Upper lobe of left lung (tissue), 6 donors: Measurements from ENCODE around the gene BTNL2. TPM values are rescaled to one million over a fixed set of nuclear protein-coding genes. Genes with fewer than 3 reads are reported as not detected.
A peak's percentile ranks its signal among the peaks of the same experiment; 100 is the strongest.

Source experiments
- ATAC-seq, 2 donors: fragments of 200-7000 bp; cut with Tn5 transposase; one replicate each; pipeline ENCODE4 v1.9.1; 2022; ENCODE audit warnings: mild to moderate bottlenecking in 2 of 2, moderate library complexity in 2 of 2; ENCODE audit not compliant: low FRiP score in 2 of 2
- DNase-seq, 2 donors: peaks; one replicate each; pipeline ENCODE4 v3.0.0-alpha.2; 2019 to 2020
- H3K27ac ChIP-seq, 4 donors: fragments of 200-600 bp; sonication (generic); one replicate each; pipeline ENCODE4 v1.5.1; 2016 to 2019
- H3K27me3 ChIP-seq, 4 donors: fragments of 200-600 bp; sonication (generic); one replicate each; pipeline ENCODE4 v1.5.1; 2017 to 2019
- H3K36me3 ChIP-seq, 4 donors: fragments of 200-600 bp; sonication (generic); one replicate each; pipeline ENCODE4 v1.5.1; 2016 to 2019
- H3K4me1 ChIP-seq, 4 donors: fragments of 200-600 bp; sonication (generic); one replicate each; pipeline ENCODE4 v1.5.1; 2018 to 2019
- H3K4me3 ChIP-seq, 4 donors: fragments of 200-600 bp; sonication (generic); one replicate each; pipeline ENCODE4 v1.5.1; 2017 to 2019; ENCODE audit warnings: mild to moderate bottlenecking in 2 of 4, moderate library complexity in 1 of 4
- H3K9me3 ChIP-seq, 4 donors: fragments of 200-600 bp; sonication (generic); one replicate each; pipeline ENCODE4 v1.5.1; 2018 to 2019
- CTCF ChIP-seq, 6 experiments: fragments of 450-650 bp in 4 of 6; fragments of 200-600 bp in 2 of 6; sonication (generic) in 2 of 6; IDR thresholded peaks; one replicate each; pipeline ENCODE4 v1.5.1; 2016 to 2019; ENCODE audit warnings: antibody characterized with exemption in 6 of 6
- EP300 ChIP-seq, 4 donors: sonication (generic); formaldehyde crosslinking; IDR thresholded peaks; one replicate each; pipeline ENCODE4 v1.5.1; 2017; ENCODE audit warnings: antibody characterized with exemption in 4 of 4, control low read depth in 2 of 4
- POLR2A ChIP-seq, 4 donors: fragments of 450-650 bp; IDR thresholded peaks; one replicate each; pipeline ENCODE4 v1.5.1; 2016 to 2017; ENCODE audit warnings: antibody characterized with exemption in 4 of 4, mild to moderate bottlenecking in 2 of 4
- POLR2AphosphoS5 ChIP-seq, 2 donors: sonication (generic); formaldehyde crosslinking; IDR thresholded peaks; one replicate each; pipeline ENCODE4 v1.5.1; 2017; ENCODE audit warnings: antibody characterized with exemption in 2 of 2
- WGBS, 2 donors: methylation state at CpG; one replicate each; pipeline ENCODE4 v1.1.5; 2017 to 2018; 5-methylcytosine and 5-hydroxymethylcytosine counted together
- total RNA-seq, 6 donors: library from RNA; depleted of rRNA in 4 of 6; stranded (reverse); fragments of >200 nt in 4 of 6; gene quantifications; one replicate each; pipeline versions ENCODE4 v1.1.0 to v1.2.1, GENCODE V29; 2016 to 2021
- donor health status: DM: no; HTN: no; CAD: no; lungs with moderate emphysema.
- donor health status: DM: no; HTN: yes; CAD: no; lungs with severe emphysema.

Gene BTNL2
- total RNA-seq, 6 donors from 2014 or later: not detected

DNA sequence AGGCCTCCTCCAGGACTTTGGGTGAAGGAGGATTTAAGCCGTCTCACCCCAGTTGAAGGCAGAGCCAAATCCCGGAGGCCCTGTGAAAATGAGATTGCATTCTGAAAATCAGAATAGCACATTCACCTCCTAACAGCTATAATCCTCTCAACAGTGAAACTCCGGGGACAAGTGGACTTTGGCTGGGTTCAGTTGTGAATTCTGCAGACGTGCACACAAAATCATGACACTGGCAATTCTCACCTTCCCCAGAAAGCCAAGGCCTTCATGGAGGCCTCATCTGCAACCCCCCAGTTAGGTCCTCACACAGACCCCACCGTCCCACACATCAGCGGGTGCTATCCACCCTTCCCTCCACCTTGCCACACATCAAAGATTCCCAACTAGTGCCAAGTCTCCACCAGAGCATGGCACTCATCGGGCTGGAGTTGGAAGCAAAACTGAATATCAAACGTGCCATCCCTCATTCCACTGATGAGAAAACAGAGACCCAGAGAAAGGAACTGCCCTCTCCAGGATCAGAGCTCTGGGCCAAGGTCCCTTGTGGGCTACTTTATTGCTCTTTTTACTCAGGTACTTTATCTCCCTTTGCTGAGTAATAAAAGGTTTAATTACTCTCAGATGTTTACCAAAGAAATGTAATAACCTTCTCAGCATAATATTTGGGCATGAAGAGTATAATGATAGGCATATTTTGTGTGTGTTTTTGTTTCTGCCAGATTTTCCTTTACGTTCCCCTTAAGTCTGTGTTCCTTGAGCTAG is 4.8 kb upstream of the BTNL2 start:
- H3K4me3 ChIP-seq: no peak overlapping the region
- H3K36me3 ChIP-seq: no peaks in the 10 kb centered on the region
- peaks cover 0 to 3% (median 0%) of the 10 kb centered on the region in 4 donors for H3K27me3 ChIP-seq
- no peak for DNase-seq
- H3K9me3 ChIP-seq: no peaks in the 10 kb centered on the region
- H3K4me1 ChIP-seq: peaks cover 4 to 9% (median 7%) of the 10 kb centered on the region in 4 donors
- TF ChIP-seq EP300 (IDR thresholded peaks at IDR 0.05) (no peak), POLR2AphosphoS5 (IDR thresholded peaks at IDR 0.05) (no peak), CTCF (IDR thresholded peaks at IDR 0.05) (no peak), POLR2A (IDR thresholded peaks at IDR 0.05) (no peak)
- ATAC-seq: no peak
- no peak overlapping the region for H3K27ac ChIP-seq
- WGBS, 2 donors: 81 to 84% methylated on average over 9 of the region's 9 CpGs

DNA sequence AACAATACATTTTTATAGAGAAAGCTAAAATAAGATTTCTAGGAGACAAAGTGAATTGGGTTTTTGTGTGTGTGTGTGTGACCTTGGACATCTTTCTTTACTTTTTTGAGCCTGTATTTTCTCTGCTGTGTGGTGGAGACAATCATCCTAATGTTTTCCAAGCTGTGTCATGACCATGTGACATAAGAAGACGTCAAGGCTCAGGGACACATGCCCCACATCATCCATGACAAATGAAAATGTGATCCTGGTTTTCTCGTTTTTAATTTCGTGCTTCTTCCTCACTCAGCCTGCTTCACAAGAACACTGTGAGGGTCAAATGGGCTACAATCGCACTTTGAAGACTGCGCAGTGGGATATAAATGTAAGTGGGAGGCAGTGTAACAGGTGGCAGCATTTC is 3.9 kb upstream of the BTNL2 start:
- Histone ChIP-seq H3K4me3 (no peak overlapping the region), H3K36me3 (no peaks in the 10 kb centered on the region), H3K9me3 (no peaks in the 10 kb centered on the region), H3K27ac (no peak overlapping the region), H3K27me3 (peaks cover 0 to 2% (median 0%) of the 10 kb centered on the region in 4 donors), H3K4me1 (peaks cover 4 to 9% (median 7%) of the 10 kb centered on the region in 4 donors)
- DNase-seq (no peak), ATAC-seq (no peak)
- TF ChIP-seq POLR2AphosphoS5 (IDR thresholded peaks at IDR 0.05) (no peak), EP300 (IDR thresholded peaks at IDR 0.05) (no peak), CTCF (IDR thresholded peaks at IDR 0.05) (no peak)
- 53 to 60% methylated on average over 5 of the region's 5 CpGs for WGBS, 2 donors

GRCh38 chr6:32406197-32406596 is 784 bp downstream of the BTNL2 start:
- peak in 1 of 2 donors; percentile 38 for DNase-seq
- WGBS, 2 donors: 78 to 88% methylated on average over 9 of the region's 9 CpGs
- no peak for ATAC-seq
- H3K9me3 ChIP-seq: no peaks in the 10 kb centered on the region
- H3K4me3 ChIP-seq: no peak overlapping the region
- H3K36me3 ChIP-seq: no peaks in the 10 kb centered on the region
- TF ChIP-seq CTCF (IDR thresholded peaks at IDR 0.05) (no peak), POLR2A (IDR thresholded peaks at IDR 0.05) (no peak), EP300 (IDR thresholded peaks at IDR 0.05) (no peak), POLR2AphosphoS5 (IDR thresholded peaks at IDR 0.05) (no peak)
- H3K27me3 ChIP-seq: peaks cover 0 to 2% (median 0%) of the 10 kb centered on the region in 4 donors
- H3K4me1 ChIP-seq: no peaks in the 10 kb centered on the region
- H3K27ac ChIP-seq: no peak overlapping the region

DNA sequence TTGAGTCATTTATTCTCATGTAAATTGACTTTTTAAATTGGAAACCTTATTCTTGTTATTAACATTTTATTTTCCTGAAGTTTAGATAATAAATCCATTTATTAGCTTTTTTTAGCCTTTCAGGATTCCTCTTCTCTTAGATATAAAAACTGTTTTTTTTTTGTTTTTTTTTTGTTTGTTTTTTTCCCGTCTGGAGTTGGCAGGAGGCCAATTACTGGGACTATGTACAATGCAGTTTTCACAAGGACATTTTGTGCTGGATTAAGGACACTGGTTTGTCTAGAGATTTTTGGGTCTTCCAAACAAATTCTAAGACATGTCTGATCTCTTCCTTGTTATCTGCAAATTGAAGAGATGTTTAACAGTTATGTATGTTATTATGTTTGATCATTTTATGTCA is 1.3 kb downstream of the BTNL2 start:
- no peak overlapping the region for H3K27ac ChIP-seq
- no peak for ATAC-seq
- H3K4me3 ChIP-seq: no peak overlapping the region
- H3K36me3 ChIP-seq: no peaks in the 10 kb centered on the region
- TF ChIP-seq EP300 (IDR thresholded peaks at IDR 0.05) (no peak), CTCF (IDR thresholded peaks at IDR 0.05) (no peak), POLR2A (IDR thresholded peaks at IDR 0.05) (no peak), POLR2AphosphoS5 (IDR thresholded peaks at IDR 0.05) (no peak)
- peaks cover 0 to 2% (median 0%) of the 10 kb centered on the region in 4 donors for H3K27me3 ChIP-seq
- WGBS, 2 donors: 23 to 25% methylated on average over 1 of the region's 1 CpG
- H3K4me1 ChIP-seq: no peaks in the 10 kb centered on the region
- no peak for DNase-seq
- H3K9me3 ChIP-seq: no peaks in the 10 kb centered on the region

DNA sequence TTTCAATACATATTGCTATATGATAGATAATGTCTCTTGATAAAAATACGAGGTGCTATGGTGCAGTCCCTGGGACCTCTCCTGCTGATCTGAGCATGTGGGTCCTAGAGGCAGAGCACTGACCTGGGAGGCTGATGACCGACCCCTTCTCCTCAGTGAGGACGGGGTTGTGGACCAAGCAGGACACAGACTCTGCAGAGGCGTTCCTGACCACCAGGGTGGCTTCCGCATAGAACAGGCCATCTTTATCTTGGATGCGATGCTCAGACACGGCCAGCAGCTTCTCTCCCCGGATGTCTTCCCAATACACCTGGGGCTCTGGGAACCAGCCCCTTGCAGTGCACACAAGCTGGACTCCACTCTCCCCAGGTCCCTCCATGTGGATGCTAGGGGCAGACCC is 4.2 kb downstream of the BTNL2 start:
- no peaks in the 10 kb centered on the region for H3K9me3 ChIP-seq
- TF ChIP-seq POLR2AphosphoS5 (IDR thresholded peaks at IDR 0.05) (no peak), EP300 (IDR thresholded peaks at IDR 0.05) (no peak), CTCF (IDR thresholded peaks at IDR 0.05) (no peak), POLR2A (IDR thresholded peaks at IDR 0.05) (no peak)

More for the DNA sequence above, 4.2 kb downstream of the BTNL2 start:
- DNase-seq (no peak), ATAC-seq (no peak)
- Histone ChIP-seq H3K36me3 (no peaks in the 10 kb centered on the region), H3K27ac (no peak overlapping the region), H3K4me1 (no peaks in the 10 kb centered on the region), H3K4me3 (no peak overlapping the region), H3K27me3 (peaks cover 0 to 2% (median 0%) of the 10 kb centered on the region in 4 donors)
- WGBS, 2 donors: 46 to 82% methylated on average over 1 to 8 of the region's 8 CpGs
